Naive thymus-derived CD4-positive, alpha-beta T cell (primary cell): ENCODE data around the gene VAV3. TPM values are rescaled to one million over a fixed set of nuclear protein-coding genes. Genes with fewer than 3 reads are reported as not detected.
A peak's percentile ranks its signal among the peaks of the same experiment; 100 is the strongest.

Experiments
- ATAC-seq: fragments of 150-1000 bp; cut with Tn5 transposase; 2 replicates; pipeline ENCODE4 v1.10.0; 2021; ENCODE audit warnings: mild to moderate bottlenecking, moderate library complexity
- CTCF ChIA-PET: fragments of 350-600 bp; sonication (Branson Sonifier 250); formaldehyde crosslinking; loops from one replicate; lab custom pipeline; 2021; ENCODE audit warnings: antibody characterized with exemption; lab: Charles Lee
- POLR2A ChIA-PET: fragments of 350-600 bp; sonication (Branson Sonifier 250); formaldehyde crosslinking; loops from one replicate; lab custom pipeline; 2021; ENCODE audit warnings: antibody characterized with exemption, inconsistent platforms; lab: Charles Lee
- DNase-seq, 9 donors: peaks; one replicate each; pipeline versions ENCODE4 v3.0.0 to v3.0.0-alpha.2; 2020 to 2022; ENCODE audit warnings: mixed read lengths in 1 of 9
- H3K27ac ChIP-seq: one replicate; pipeline ENCODE4 v1.7.0; 2013; ENCODE audit warnings: mild to moderate bottlenecking, low read depth, low read length, moderate library complexity
- H3K27me3 ChIP-seq, 2 donors: one replicate each; pipeline ENCODE4 v1.7.0; 2013; ENCODE audit warnings: low read length in 2 of 2, mild to moderate bottlenecking in 2 of 2, moderate library complexity in 2 of 2; ENCODE audit not compliant: control insufficient read depth in 2 of 2, insufficient read depth in 2 of 2
- H3K36me3 ChIP-seq, 3 experiments: 1 replicate in 2 of 3; 2 replicates in 1 of 3; pipeline ENCODE4 v1.7.0; 2013; ENCODE audit warnings: low read length in 3 of 3, mild to moderate bottlenecking in 3 of 3, moderate library complexity in 1 of 3; ENCODE audit not compliant: insufficient read depth in 3 of 3, control insufficient read depth in 2 of 3
- H3K4me1 ChIP-seq, 2 donors: one replicate each; pipeline ENCODE4 v1.7.0; 2013; ENCODE audit warnings: low read length in 2 of 2, mild to moderate bottlenecking in 2 of 2, moderate library complexity in 1 of 2; ENCODE audit not compliant: control insufficient read depth in 2 of 2, insufficient read depth in 2 of 2
- H3K4me3 ChIP-seq: 2 replicates; pipeline ENCODE4 v1.7.0; 2013; ENCODE audit warnings: mild to moderate bottlenecking, low read length
- H3K9me3 ChIP-seq, 3 experiments: 1 replicate in 2 of 3; 2 replicates in 1 of 3; pipeline ENCODE4 v1.7.0; 2013; ENCODE audit warnings: low read length in 3 of 3; ENCODE audit not compliant: control insufficient read depth in 2 of 3
- H3K27ac Mint-ChIP-seq, 9 donors: one replicate each; pipeline ENCODE4 v1.8.0; 2020 to 2022; ENCODE audit warnings: mixed read lengths in 9 of 9, mild to moderate bottlenecking in 8 of 9, moderate library complexity in 5 of 9, inconsistent platforms in 2 of 9
- H3K27me3 Mint-ChIP-seq, 5 donors: one replicate each; pipeline ENCODE4 v1.8.0; 2021 to 2022; ENCODE audit warnings: mixed read lengths in 5 of 5, mild to moderate bottlenecking in 1 of 5
- H3K36me3 Mint-ChIP-seq, 5 donors: one replicate each; pipeline ENCODE4 v1.8.0; 2020 to 2022; ENCODE audit warnings: mixed read lengths in 5 of 5, mild to moderate bottlenecking in 3 of 5, inconsistent platforms in 1 of 5
- H3K4me1 Mint-ChIP-seq, 7 donors: one replicate each; pipeline ENCODE4 v1.8.0; 2020 to 2022; ENCODE audit warnings: mixed read lengths in 7 of 7, mild to moderate bottlenecking in 3 of 7, inconsistent platforms in 1 of 7
- H3K4me3 Mint-ChIP-seq, 10 donors: one replicate each; pipeline ENCODE4 v1.8.0; 2020 to 2022; ENCODE audit warnings: mild to moderate bottlenecking in 10 of 10, mixed read lengths in 10 of 10, moderate library complexity in 6 of 10, inconsistent platforms in 2 of 10
- H3K9me3 Mint-ChIP-seq, 11 donors: one replicate each; pipeline ENCODE4 v1.8.0; 2020 to 2022; ENCODE audit warnings: mixed read lengths in 11 of 11, mild to moderate bottlenecking in 4 of 11, inconsistent platforms in 1 of 11, moderate library complexity in 1 of 11
- intact Hi-C, 2 donors: fragments of 100-400 bp; cut with micrococcal nuclease; formaldehyde crosslinking; loops; one replicate each; pipeline ENCODE4 v1.15.1; 2023
- polyA plus RNA-seq, 2 donors: library from polyadenylated mRNA; unstranded; fragments of 300-500 nt; fragmentation: Illumina TruSeq; gene quantifications; one replicate each; pipeline ENCODE4 v1.2.3, GENCODE V29; 2021
- total RNA-seq, 6 experiments: library from RNA in 5 of 6; stranded (reverse) in 5 of 6; gene quantifications; 1 replicate in 5 of 6; 2 replicates in 1 of 6; pipeline ENCODE4 v1.2.3 and lab custom pipeline; 2021 to 2026

Gene VAV3
- total and polyA plus RNA-seq, 7 experiments from 2014 or later, result 1.3 to 23.2 (median 2.7) TPM

DNA sequence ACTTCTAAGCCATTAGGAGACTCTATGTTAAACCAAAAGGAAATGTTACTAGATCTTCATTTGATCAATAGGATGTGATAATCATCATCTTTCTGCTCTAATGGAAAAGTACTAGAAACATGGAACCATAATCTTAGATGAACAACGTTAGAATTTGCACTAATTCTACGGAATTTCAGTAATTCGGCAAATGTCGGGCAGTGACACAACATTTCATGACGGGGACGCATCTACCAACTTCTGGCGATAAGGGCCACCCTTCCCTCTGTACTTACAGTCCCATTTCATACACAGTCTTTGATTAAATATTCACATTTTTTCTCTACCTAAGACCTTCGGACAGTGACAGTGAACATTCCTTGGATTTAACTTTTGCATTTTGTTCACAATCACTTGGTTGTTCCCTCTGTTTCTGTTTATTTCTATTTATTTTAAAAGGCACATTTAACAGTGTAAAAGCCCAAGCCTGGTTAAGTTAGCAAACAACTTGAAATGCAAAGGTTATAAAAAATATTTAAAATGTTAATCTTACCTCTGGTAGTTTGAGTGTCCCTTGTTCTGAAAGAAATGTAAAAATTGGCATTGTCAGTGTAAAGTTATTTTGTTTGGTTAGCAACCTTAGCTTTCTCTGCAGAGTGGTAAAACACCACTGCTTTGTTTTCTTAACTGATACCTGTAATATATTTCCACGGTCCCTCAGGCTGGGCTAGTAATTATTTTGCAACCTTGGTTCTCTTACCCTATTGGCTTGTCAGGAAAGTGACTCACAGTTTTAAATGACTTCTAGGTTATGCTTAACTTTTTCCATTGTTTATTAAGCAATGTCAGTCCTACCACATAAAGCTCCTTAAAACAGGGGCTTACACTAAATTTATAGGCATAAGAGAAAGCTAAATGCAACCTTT is 276.9 kb downstream of the VAV3 start:
- POLR2A ChIA-PET, result no interaction called here
- Mint-ChIP-seq H3K4me3 (no peak overlapping the region), H3K27ac (no peak overlapping the region), H3K36me3 (peaks cover 0 to 7% (median 0%) of the 10 kb centered on the region in 5 donors), H3K27me3 (no peaks in the 10 kb centered on the region), H3K9me3 (no peaks in the 10 kb centered on the region), H3K4me1 (peaks cover 0 to 2% (median 0%) of the 10 kb centered on the region in 7 donors)
- CTCF ChIA-PET, result no interaction called here
- Histone ChIP-seq H3K9me3 (no peaks in the 10 kb centered on the region), H3K36me3 (no peaks in the 10 kb centered on the region), H3K27me3 (no peaks in the 10 kb centered on the region), H3K4me1 (no peaks in the 10 kb centered on the region), H3K4me3 (no peak overlapping the region), H3K27ac (no peak overlapping the region)
- intact Hi-C loops, result no loop called here
- ATAC-seq, result no peak
- DNase-seq, result no peak

DNA sequence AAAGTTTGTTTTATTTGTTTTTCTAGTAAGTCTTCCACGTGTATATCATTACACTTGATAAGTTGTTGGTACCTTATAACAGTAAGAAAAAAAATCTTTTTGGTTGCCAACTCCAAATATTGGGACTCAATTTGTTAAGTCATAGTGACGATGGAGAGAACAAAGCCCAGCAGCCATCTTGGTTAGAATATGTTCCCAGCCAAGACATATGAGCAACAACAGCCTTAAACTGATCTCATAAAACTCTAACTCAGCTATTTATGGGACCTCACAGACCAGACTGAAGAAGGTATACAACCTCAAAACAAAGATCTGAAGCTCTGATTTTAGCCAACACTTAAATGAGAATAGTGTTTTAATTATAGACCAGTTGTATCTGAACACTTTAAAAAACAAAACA is 281.3 kb downstream of the VAV3 start:
- H3K4me1 Mint-ChIP-seq, result no peaks in the 10 kb centered on the region
- intact Hi-C loops, result no loop called here
- no peak overlapping the region for H3K4me3 ChIP-seq
- POLR2A ChIA-PET, result no interaction called here
- H3K27ac Mint-ChIP-seq, result no peak overlapping the region
- ATAC-seq (no peak), DNase-seq (no peak)
- H3K9me3 Mint-ChIP-seq, result no peaks in the 10 kb centered on the region
- CTCF ChIA-PET, result no interaction called here
- no peaks in the 10 kb centered on the region for H3K27me3 Mint-ChIP-seq
- H3K4me3 Mint-ChIP-seq, result no peak overlapping the region
- peaks cover 0 to 3% (median 0%) of the 10 kb centered on the region in 5 donors for H3K36me3 Mint-ChIP-seq
- H3K36me3 ChIP-seq, result no peaks in the 10 kb centered on the region
- H3K27me3 ChIP-seq, result no peaks in the 10 kb centered on the region
- no peaks in the 10 kb centered on the region for H3K9me3 ChIP-seq
- no peaks in the 10 kb centered on the region for H3K4me1 ChIP-seq
- no peak overlapping the region for H3K27ac ChIP-seq

DNA sequence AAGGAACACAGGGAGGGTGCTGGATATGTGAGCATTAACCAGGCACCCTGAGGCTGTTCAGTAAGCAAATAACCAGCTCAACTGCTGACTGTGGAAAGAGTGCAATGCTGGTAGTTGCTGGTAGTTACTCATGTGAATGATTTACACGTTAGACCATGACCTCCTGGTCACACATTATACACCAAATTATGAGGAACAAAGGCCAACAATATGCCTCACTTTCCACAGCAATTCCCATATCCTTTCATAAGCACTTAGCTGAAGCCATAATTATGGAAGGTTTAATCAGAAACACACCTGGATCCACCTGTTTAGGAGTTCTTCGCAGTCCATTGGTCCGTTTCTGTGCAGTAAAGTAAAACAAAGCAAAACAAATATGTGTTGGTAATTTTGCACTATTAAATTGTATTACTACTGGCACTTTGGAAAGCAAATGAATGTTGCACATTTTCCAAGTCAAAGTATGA is 281.8 kb downstream of the VAV3 start:
- POLR2A ChIA-PET, result no interaction called here
- no peaks in the 10 kb centered on the region for H3K4me1 Mint-ChIP-seq
- H3K27ac Mint-ChIP-seq, result no peak overlapping the region
- no peaks in the 10 kb centered on the region for H3K27me3 ChIP-seq
- H3K4me3 Mint-ChIP-seq, result no peak overlapping the region
- ATAC-seq (no peak), DNase-seq (no peak)
- H3K27ac ChIP-seq, result no peak overlapping the region
- intact Hi-C loops, result no loop called here
- H3K4me1 ChIP-seq, result no peaks in the 10 kb centered on the region
- no peaks in the 10 kb centered on the region for H3K9me3 Mint-ChIP-seq
- CTCF ChIA-PET, result no interaction called here
- H3K9me3 ChIP-seq, result no peaks in the 10 kb centered on the region
- no peak overlapping the region for H3K4me3 ChIP-seq
- no peaks in the 10 kb centered on the region for H3K27me3 Mint-ChIP-seq
- H3K36me3 ChIP-seq, result no peaks in the 10 kb centered on the region
- H3K36me3 Mint-ChIP-seq, result peaks cover 0 to 3% (median 0%) of the 10 kb centered on the region in 5 donors

DNA sequence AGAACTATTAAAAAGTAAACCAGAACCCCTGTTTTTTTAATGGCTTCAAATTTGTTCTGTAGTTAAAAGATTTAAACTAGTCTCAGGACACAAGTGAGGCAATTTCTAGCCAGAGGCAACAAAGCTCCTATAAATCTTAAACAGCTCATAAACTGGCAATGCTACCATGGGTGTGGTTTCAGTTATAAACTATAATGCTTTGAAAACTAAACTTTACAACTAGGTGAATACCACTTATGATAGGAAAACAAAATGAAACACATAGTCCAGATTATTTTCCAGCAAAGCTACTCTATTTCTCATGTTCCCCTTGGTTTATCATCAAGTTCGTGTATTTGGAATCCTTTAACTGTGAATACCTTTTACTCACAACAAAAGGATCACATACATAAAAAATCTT is 282.5 kb downstream of the VAV3 start:
- Mint-ChIP-seq H3K9me3 (no peaks in the 10 kb centered on the region), H3K4me3 (no peak overlapping the region), H3K27ac (no peak overlapping the region), H3K36me3 (peaks cover 0 to 3% (median 0%) of the 10 kb centered on the region in 5 donors), H3K27me3 (no peaks in the 10 kb centered on the region), H3K4me1 (no peaks in the 10 kb centered on the region)
- no peak for ATAC-seq
- Histone ChIP-seq H3K27me3 (no peaks in the 10 kb centered on the region), H3K27ac (no peak overlapping the region), H3K4me3 (no peak overlapping the region), H3K36me3 (no peaks in the 10 kb centered on the region), H3K4me1 (no peaks in the 10 kb centered on the region), H3K9me3 (no peaks in the 10 kb centered on the region)
- ChIA-PET POLR2A (no interaction called here), CTCF (no interaction called here)
- intact Hi-C loops, result no loop called here
- DNase-seq, result no peak

DNA sequence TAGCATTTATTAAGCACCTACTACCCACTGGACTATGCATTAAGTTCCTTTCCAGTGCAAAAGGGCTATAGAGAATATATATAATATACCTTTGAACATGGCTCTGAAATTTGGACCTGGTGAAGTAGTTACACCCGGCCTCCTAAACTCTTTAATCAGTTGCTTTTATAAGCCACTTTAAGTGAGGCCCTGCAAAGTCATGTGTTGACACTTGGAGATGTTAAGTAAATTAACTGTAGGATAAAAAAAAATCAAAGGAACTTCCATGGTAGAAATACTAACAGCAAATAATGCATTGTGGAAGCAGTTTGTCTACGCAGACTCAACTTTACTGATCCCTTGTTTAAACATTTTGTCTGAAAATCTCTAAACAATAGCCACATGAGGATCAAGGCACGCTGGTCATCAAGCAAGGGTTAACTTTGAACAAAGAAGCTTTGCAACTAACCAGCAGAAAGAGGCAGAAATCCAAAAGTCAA is 283.9 kb downstream of the VAV3 start:
- intact Hi-C loops, result no loop called here
- no peak overlapping the region for H3K27ac ChIP-seq
- no peaks in the 10 kb centered on the region for H3K9me3 ChIP-seq
- ChIA-PET POLR2A (no interaction called here), CTCF (interaction anchor here (0.7 kb wide), 1 partner anchor 15 kb away, joined by 3 read pairs; no protein-coding TSS in a partner anchor)
- Mint-ChIP-seq H3K36me3 (peaks cover 0 to 6% (median 0%) of the 10 kb centered on the region in 5 donors), H3K4me3 (no peak overlapping the region), H3K27ac (no peak overlapping the region), H3K4me1 (no peaks in the 10 kb centered on the region), H3K27me3 (no peaks in the 10 kb centered on the region), H3K9me3 (no peaks in the 10 kb centered on the region)
- no peaks in the 10 kb centered on the region for H3K27me3 ChIP-seq
- no peaks in the 10 kb centered on the region for H3K4me1 ChIP-seq
- ATAC-seq, result no peak
- DNase-seq, result no peak
- H3K36me3 ChIP-seq, result no peaks in the 10 kb centered on the region
- H3K4me3 ChIP-seq, result no peak overlapping the region

DNA sequence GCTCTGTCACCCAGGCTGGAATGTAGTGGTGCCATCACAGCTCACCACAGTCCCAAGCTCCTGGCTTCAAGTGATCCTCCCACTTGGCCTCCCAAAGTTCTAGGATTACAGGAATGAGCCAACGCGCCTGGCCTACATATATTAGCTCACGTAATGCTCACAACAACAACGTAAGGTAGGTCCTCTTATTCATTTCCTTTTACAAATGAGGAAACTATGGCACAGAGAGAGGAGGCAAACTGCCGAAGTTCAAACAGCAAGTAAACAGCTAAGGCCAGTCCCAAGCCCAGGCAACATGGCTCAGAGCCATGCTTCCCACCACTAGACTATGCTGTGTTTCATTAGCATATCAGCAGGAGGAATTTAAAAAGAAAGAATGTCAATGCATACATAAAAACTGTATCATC is 284.4 kb downstream of the VAV3 start:
- H3K4me1 Mint-ChIP-seq, result no peaks in the 10 kb centered on the region
- no peaks in the 10 kb centered on the region for H3K9me3 ChIP-seq
- no peaks in the 10 kb centered on the region for H3K4me1 ChIP-seq
- H3K9me3 Mint-ChIP-seq, result peaks cover 0 to 3% (median 0%) of the 10 kb centered on the region in 11 donors
- ChIA-PET POLR2A (no interaction called here), CTCF (interaction anchor here (0.6 kb wide), 1 partner anchor 69 kb away, joined by 3 read pairs; no protein-coding TSS in a partner anchor)
- H3K27ac ChIP-seq, result no peak overlapping the region
- no peaks in the 10 kb centered on the region for H3K36me3 ChIP-seq
- no peak for ATAC-seq
- H3K27ac Mint-ChIP-seq, result peak overlapping the region in 1 of 9 donors; percentile 6
- DNase-seq, result no peak
- no peak overlapping the region for H3K4me3 Mint-ChIP-seq
- no peaks in the 10 kb centered on the region for H3K27me3 Mint-ChIP-seq
- H3K27me3 ChIP-seq, result no peaks in the 10 kb centered on the region
- peaks cover 0 to 7% (median 0%) of the 10 kb centered on the region in 5 donors for H3K36me3 Mint-ChIP-seq
- H3K4me3 ChIP-seq, result no peak overlapping the region
- intact Hi-C loops, result no loop called here
